Measurements from ENCODE around the gene CNIH3. TPM values are rescaled to one million over a fixed set of nuclear protein-coding genes. Genes with fewer than 3 reads are reported as not detected.

Gene CNIH3
- total RNA-seq, 3 donors from 2014 or later: 3.8 to 5.2 (median 4.4) TPM

DNA sequence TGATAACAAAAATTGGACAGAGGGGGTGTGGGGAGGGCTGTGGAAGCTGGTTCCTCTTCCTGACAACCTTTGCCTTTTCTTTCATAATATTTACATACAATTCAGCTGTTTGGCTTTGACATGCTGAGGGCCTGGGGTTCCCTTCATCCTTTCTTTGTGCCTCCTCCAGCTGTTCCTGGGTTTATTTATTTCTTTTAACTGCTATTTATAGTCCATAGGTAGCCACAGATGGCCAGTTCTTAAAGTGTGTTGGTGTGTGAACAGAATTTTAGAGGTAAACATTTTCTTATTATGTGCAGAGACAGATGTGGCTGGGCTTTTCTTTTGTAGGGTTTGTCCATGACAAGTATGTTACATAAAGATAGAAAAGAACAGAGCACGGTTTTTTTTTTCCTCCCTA, 34.1 kb upstream of the CNIH3 start:
- H3K36me3 ChIP-seq: no peaks in the 10 kb centered on the region
- H3K4me3 ChIP-seq: no peak overlapping the region
- no peaks in the 10 kb centered on the region for H3K4me1 ChIP-seq
- DNase-seq (ENCODE audit: low spot score in 2 of 2): no peak
- H3K27ac ChIP-seq: no peak overlapping the region
- TF ChIP-seq POLR2A (IDR thresholded peaks at IDR 0.05): no peak
- intact Hi-C loops (cut with DNase I; ENCODE audit: low total_unique reads): no loop called here
- H3K27me3 ChIP-seq: no peaks in the 10 kb centered on the region
- H3K9me3 ChIP-seq: no peaks in the 10 kb centered on the region

DNA sequence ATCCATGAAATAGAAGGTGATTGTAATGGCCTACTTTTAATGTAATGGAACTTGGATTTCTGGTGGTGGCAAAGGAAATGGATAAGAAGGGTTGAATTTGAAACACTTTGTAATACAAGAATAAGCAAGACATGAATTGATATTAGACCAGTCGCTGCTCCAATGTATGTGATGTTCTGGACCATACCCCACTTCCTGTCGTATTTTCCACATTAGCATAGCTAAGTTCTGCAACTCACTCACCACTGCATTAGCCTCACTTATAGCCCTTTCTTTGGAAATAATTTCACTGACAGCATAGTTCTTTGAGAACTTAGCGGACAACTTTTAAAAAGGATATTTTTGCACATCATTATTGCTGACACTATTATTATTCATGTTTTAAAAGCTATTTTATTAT, 32.3 kb upstream of the CNIH3 start:
- no peak overlapping the region for H3K27ac ChIP-seq
- no peaks in the 10 kb centered on the region for H3K36me3 ChIP-seq
- H3K4me1 ChIP-seq: no peaks in the 10 kb centered on the region
- H3K9me3 ChIP-seq: no peaks in the 10 kb centered on the region
- no peaks in the 10 kb centered on the region for H3K27me3 ChIP-seq
- no peak for TF ChIP-seq POLR2A (IDR thresholded peaks at IDR 0.05)
- TF ChIP-seq POLR2AphosphoS5 (IDR thresholded peaks at IDR 0.05): no peak
- TF ChIP-seq, protein P1, sequence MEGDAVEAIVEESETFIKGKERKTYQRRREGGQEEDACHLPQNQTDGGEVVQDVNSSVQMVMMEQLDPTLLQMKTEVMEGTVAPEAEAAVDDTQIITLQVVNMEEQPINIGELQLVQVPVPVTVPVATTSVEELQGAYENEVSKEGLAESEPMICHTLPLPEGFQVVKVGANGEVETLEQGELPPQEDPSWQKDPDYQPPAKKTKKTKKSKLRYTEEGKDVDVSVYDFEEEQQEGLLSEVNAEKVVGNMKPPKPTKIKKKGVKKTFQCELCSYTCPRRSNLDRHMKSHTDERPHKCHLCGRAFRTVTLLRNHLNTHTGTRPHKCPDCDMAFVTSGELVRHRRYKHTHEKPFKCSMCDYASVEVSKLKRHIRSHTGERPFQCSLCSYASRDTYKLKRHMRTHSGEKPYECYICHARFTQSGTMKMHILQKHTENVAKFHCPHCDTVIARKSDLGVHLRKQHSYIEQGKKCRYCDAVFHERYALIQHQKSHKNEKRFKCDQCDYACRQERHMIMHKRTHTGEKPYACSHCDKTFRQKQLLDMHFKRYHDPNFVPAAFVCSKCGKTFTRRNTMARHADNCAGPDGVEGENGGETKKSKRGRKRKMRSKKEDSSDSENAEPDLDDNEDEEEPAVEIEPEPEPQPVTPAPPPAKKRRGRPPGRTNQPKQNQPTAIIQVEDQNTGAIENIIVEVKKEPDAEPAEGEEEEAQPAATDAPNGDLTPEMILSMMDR (IDR thresholded peaks at IDR 0.05): no peak
- no peak for DNase-seq (ENCODE audit: low spot score in 2 of 2)
- intact Hi-C loops (cut with DNase I; ENCODE audit: low total_unique reads): no loop called here
- H3K4me3 ChIP-seq: no peak overlapping the region

GRCh38 chr1:224585051-224585450, 31.1 kb upstream of the CNIH3 start:
- H3K27me3 ChIP-seq: no peaks in the 10 kb centered on the region
- intact Hi-C loops (cut with DNase I; ENCODE audit: low total_unique reads): no loop called here
- no peaks in the 10 kb centered on the region for H3K9me3 ChIP-seq
- no peak for DNase-seq (ENCODE audit: low spot score in 2 of 2)
- no peaks in the 10 kb centered on the region for H3K36me3 ChIP-seq
- H3K4me1 ChIP-seq: no peaks in the 10 kb centered on the region
- no peak overlapping the region for H3K4me3 ChIP-seq
- no peak overlapping the region for H3K27ac ChIP-seq
- TF ChIP-seq POLR2AphosphoS5 (IDR thresholded peaks at IDR 0.05) (no peak), POLR2A (IDR thresholded peaks at IDR 0.05) (no peak)
- TF ChIP-seq, protein P1 (IDR thresholded peaks at IDR 0.05): no peak

GRCh38 chr1:224587051-224587450, 29.1 kb upstream of the CNIH3 start:
- intact Hi-C loops (cut with DNase I; ENCODE audit: low total_unique reads): loop anchor here (2.0 kb wide), 1 partner anchor 32 kb away; no protein-coding TSS in a partner anchor
- no peak overlapping the region for H3K27ac ChIP-seq
- no peaks in the 10 kb centered on the region for H3K9me3 ChIP-seq
- TF ChIP-seq, protein P1 (IDR thresholded peaks at IDR 0.05): no peak
- TF ChIP-seq POLR2AphosphoS5 (IDR thresholded peaks at IDR 0.05) (no peak), POLR2A (IDR thresholded peaks at IDR 0.05) (no peak)
- H3K4me1 ChIP-seq: no peaks in the 10 kb centered on the region
- no peaks in the 10 kb centered on the region for H3K27me3 ChIP-seq
- no peaks in the 10 kb centered on the region for H3K36me3 ChIP-seq
- H3K4me3 ChIP-seq: no peak overlapping the region
- DNase-seq (ENCODE audit: low spot score in 2 of 2): no peak

DNA sequence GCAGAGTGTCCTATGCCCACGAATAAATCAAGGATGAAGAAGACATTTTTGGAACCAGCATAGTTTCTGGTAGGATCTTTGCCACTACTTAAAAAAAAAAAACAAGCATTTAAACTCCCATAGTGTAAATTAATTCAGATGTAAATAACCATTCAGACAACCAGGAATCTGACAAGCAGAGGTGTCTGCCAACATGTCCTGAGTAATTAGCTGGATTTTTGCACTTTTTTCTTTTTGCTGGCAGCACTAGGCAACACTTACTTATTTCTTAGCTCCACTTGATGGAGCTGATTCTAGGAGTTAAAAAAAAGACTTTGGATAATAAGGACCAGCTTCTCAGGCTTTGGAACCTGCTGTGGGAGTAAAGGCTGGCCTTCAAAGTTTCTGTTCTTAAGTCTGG, 27.6 kb upstream of the CNIH3 start:
- H3K27ac ChIP-seq: no peak overlapping the region
- no peak for DNase-seq (ENCODE audit: low spot score in 2 of 2)
- H3K36me3 ChIP-seq: no peaks in the 10 kb centered on the region
- no peaks in the 10 kb centered on the region for H3K4me1 ChIP-seq
- no peaks in the 10 kb centered on the region for H3K27me3 ChIP-seq
- H3K4me3 ChIP-seq: no peak overlapping the region
- intact Hi-C loops (cut with DNase I; ENCODE audit: low total_unique reads): no loop called here
- no peaks in the 10 kb centered on the region for H3K9me3 ChIP-seq
- TF ChIP-seq POLR2A (IDR thresholded peaks at IDR 0.05): no peak
- no peak for TF ChIP-seq POLR2AphosphoS5 (IDR thresholded peaks at IDR 0.05)
- TF ChIP-seq, protein P1 (IDR thresholded peaks at IDR 0.05): no peak

DNA sequence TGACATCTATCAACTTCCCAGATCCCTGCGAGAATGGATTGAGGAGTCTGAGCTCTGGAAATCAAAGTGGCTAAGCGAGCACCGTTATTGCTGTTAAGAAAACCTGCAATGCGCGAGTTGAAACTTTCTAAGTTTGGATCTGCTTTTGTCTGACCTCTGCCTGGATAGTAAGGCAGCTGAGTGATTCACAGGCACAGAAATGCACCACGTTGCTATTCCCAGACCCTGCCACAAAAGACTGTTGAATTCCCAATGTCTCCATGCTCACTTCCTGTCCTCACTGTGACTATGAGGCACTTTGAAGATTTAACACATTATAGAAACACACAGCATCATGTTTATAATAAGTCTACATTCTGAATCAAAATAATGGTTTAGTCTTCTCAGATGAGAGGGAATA, 27.1 kb upstream of the CNIH3 start:
- no peak overlapping the region for H3K4me3 ChIP-seq
- TF ChIP-seq, protein P1 (IDR thresholded peaks at IDR 0.05): no peak
- TF ChIP-seq POLR2A (IDR thresholded peaks at IDR 0.05): no peak
- no peak for TF ChIP-seq POLR2AphosphoS5 (IDR thresholded peaks at IDR 0.05)
- intact Hi-C loops (cut with DNase I; ENCODE audit: low total_unique reads): no loop called here
- H3K27ac ChIP-seq: no peak overlapping the region
- H3K4me1 ChIP-seq: no peaks in the 10 kb centered on the region
- no peaks in the 10 kb centered on the region for H3K9me3 ChIP-seq
- H3K36me3 ChIP-seq: no peaks in the 10 kb centered on the region
- no peaks in the 10 kb centered on the region for H3K27me3 ChIP-seq
- no peak for DNase-seq (ENCODE audit: low spot score in 2 of 2)

Measured in breast epithelium (tissue), 4 donors.